Islet precursor cell (in vitro differentiated cells): ENCODE measurements around the gene TXNRD2.

Source experiments
- DNase-seq: peaks from one replicate; pipeline ENCODE4 v3.0.0-alpha.2; 2018

Gene TXNRD2

DNA sequence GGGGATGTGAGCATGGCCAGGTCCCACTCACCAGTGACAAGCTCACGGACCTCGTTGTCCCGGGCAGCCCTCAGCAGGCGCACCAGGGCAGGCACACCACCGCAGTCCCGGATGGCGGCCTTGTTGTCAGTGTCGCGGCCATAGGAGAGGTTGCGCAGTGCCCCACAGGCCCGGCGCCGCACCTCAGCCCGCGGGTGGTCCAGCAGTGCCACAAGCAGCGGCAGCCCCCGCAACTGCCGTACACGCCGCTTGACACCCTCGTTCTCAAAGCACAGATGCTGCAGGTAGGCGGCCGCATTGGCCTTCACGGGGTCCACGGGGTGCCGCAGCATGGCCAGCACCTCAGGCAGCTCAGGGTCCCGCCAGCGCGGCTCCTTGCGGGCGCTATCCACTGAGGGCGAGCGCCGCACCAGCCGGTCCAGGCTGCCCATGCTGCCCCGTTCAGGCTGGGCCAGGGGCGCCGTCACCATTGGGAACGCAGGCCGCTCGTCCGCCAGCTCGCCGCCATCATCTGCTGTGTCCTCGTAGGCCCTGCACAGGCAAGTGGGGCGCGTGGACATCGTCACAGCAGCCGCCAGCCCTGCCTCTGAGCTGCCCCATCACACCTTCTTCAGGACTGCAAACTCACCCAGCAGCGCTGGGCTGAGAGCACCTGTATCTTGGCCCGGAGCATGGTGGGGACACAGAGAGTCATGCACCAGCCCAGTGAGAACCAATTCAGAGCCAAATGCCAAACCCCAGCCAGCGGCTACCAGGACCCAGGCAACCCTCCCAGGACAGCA lies 38.3 kb upstream of the TXNRD2 start:
- no peak for DNase-seq

DNA sequence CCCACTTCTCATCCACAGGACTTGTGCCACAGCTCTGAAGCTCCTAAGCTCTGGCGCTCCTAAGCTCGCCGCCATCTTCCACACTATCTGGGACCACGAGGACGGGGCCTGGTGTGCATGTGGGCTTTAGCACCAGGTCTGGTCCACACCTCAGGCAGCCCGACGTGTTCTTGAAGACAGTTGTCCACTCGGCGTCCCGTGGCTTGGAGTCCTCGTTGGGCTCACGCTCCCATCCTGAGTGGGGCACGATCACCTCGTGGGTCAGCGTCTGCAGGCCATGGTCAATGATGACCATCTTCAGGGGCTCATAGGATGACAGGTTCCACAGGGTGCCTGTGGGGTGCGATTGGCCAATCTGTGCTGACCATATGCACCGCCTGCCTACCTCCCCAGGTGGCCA lies 37.1 kb upstream of the TXNRD2 start:
- no peak for DNase-seq

DNA sequence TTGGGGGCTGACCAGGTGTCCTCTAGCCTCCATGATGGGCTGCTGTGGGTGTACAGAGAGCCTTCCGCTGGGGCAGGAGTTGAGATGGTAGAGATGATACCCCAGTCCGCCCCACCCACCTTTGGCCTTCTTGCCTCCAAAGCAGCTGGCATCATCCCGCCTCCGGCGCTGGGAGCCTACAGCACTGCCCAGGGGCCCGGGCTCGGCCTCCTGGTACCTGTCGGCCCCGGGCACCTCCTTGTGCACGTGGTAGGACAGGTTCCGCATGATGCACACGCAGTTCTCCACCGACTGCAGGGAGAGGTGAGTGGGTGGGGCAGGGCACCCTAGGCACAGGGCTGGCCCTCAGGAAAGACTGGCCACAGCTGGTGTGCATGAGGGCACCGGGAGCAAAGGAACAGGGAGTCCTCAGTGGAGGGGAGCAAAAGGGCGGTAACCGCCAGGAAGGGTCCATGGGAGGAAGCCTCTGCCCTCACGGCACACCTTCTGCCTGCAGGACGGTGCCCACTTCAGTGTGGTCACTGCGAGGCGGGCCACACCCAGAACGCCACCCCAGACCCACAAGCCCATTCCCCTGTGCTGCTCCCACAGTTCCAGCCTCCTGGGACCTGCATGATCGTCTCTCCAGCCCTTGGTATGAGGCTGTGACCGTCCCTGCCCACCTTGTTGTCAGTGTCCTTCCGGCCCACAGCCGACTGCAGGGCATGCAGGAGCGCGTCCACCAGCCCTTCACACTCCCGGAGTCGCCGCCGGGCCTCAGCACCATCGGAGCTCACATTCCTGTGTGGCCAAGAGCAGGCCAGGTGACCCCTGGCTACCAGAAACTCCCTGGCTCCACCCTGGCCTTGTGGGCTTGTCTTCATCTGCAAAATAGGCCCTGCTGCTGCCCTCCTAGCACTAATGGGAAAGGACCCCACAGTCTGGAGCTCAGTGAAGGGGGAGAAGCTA lies 36.0 kb upstream of the TXNRD2 start:
- no peak for DNase-seq

DNA sequence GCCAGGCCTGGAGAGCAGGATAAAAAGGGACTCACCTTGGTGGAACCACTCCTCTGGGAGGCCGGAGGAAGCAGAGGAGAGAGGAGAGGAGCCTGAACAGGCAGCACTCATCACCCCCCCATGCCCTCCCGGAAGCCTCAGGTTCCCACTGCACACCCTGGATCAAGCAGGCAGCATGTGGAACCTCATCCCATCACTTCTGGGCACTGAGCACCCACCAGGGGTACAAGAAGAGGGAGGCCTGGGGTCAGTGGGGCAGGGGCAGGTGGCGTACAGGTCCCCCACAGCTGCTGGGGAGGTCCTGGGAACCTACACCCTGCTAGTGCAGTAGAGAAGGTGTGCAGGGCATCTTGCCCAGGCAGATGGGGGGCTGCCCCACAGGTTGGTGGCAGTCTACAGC lies 35.1 kb upstream of the TXNRD2 start:
- no peak for DNase-seq

DNA sequence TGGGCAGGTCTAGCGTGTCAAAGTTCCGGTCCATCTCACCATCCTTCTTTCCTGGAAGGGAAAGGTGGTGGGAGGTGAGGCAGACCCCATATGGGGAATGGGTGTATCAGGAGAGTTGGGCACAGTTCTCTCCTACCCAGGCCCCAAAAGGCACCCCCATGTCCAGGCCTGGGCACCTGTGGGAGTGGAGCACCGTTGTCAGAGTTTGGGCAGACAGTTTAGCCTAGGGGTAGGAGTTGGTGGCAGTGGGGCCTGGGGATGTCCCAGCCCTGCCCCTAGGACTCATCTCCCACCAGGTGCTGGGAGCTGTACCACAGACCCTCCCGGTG lies 34.1 kb upstream of the TXNRD2 start:
- no peak for DNase-seq

DNA sequence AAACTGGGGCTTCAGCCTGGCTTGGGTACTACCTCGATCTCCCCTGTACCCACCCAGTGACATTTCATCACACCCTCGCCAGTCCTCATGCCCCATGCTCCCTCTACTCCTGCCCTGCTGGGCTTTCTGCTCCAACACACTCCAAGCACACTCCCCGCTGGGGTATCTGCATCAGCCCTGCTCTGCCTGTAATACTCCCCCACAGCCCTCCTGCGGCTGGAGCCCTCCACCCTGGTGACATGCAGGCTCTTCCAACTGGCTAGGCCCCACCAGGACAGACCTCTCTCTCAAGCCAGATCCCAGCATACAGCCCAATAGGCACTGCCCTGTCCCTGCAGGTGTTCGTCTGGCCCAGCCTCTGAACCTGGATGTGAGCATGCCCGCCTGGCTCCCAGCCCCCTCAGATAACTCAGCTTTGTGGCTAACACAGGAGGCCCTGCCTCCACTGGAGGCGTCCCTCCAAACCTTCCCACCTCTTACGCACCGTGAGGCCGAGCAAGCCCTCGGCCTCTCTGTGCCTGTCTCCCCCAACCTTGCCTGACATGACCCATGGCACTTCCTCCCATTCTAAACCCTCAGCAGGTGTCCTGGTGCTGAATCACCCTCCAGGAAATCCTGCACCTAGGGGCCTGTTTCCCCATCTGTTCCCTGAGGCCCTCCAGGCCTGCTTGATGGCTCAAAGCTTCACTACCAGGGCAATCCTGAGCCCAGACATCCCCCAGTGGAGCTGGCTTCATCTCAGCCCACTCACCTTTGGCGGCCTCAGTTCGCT lies 33.5 kb upstream of the TXNRD2 start:
- no peak for DNase-seq

DNA sequence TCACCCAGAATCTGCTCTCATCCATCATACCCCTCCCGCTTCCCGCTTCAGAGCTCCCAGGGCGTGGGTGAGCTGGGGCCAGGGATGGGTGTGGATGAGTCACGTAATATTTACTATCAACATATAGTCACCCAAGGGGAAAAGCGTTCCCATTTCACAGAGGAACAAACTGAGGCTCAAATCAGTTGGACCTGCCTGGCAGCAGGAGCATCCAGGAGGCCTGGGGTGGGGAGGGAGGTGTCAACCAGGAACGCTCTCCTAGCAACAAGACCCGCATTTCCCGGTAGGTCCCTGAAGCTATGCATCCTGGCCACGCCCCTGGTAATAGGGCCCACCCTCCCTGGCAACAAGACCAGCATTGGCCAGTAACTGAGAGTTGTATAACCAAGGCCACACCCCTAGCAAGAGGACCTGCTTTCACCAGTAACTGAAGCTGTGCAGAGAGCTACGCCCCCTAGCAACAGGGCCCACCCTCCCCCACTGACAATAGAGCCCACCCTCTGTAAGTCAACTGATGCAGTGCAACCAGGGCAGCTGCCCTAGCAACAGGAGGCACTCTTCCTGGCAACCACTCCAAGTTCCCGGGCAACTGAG lies 32.7 kb upstream of the TXNRD2 start:
- DNase-seq, result peak; percentile 86

DNA sequence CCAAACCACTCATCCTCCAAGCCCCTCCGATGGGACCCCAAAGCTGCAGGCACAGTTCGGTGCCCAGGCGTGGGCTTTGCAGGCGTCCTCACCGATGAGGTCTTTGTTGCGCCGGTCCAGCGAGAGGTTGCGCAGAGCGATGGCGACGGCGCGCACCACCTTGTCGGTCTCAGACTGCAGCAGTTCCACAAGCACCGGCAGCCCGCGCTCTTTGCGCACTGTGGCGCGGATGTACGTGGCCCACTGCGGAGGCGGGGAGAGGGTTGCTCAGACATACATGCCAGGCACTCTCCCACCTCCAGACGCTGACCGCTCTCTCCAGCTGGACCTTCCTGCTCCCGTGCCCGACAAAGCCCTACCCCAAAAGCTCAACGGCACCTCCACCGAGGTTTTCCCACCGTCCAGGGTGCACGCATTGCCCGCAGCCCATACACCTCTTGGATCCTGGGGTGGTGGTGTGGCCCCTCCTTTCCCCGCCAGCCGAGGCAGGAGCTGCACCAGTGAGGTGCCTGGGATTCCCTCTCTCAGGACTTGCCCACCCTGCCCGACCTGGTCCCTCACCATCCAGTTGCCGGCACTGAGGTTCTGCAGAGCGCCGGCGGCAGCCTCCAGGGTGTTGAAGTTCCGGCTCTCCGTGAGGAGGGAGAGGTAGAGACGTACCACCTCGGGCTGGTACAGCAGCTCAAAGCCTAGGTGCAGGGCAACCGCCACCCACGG lies 32.1 kb upstream of the TXNRD2 start:
- no peak for DNase-seq

DNA sequence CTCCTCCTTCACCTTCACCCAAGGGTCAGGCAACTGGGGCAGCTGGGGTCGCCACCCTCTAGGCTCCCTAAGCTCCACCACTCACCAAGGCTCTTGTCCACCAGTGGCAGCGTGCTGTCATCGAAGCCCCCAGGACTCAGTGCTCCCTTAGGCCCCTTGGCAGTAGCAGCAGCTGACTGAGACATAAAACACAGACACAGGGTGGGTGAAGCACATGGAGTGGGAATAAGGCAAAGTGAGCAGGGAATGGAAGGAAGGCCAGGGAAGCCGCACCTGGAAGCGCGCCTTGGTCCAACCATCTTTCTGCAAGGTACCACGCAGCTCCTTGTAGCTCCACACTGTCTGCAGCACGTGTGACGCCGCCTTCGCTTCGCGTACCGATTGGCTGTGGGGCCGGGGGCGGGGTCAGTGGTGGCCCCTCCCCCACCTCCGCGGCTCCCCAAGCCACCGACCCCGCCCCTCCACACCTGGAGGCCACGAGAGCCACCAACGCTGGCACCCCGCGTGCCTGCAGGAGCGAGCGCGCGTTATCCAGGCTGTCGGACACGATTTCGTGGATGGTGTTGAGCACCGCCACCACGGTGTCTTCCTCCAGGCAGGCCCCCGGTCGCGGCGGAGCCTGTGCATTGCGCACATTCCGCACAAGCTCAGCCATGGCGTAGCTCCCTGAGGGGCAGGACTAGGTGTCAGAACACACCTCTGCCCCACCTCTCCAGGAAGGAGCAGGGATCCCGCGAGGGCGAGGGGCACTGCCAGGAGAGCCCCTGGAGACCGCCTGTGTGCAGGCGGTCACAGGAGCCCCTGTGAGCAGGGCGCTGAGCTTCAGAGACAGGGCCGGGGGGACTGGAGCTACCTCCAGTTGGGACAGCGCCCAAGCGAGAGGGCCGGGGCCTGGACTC lies 31.3 kb upstream of the TXNRD2 start:
- no peak for DNase-seq

DNA sequence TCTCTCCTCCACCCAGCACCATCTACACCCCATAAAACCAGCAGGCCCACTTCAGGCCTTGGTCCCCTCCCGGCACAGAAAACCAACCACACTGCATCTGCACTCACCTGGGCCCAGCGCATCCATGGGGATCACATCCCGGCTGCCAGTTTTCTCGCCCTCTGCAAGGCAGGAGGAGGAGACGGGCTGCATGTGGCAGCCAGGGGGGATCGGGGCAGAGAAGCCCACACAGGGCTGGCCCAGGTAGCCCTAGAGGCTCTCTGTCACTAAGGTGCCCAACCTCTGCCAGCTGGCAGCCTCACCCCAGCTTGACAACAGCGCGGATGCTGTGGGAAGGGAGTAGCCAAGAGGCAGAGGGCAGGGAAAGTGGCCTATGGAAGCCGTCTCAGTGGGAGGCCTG lies 30.6 kb upstream of the TXNRD2 start:
- no peak for DNase-seq

DNA sequence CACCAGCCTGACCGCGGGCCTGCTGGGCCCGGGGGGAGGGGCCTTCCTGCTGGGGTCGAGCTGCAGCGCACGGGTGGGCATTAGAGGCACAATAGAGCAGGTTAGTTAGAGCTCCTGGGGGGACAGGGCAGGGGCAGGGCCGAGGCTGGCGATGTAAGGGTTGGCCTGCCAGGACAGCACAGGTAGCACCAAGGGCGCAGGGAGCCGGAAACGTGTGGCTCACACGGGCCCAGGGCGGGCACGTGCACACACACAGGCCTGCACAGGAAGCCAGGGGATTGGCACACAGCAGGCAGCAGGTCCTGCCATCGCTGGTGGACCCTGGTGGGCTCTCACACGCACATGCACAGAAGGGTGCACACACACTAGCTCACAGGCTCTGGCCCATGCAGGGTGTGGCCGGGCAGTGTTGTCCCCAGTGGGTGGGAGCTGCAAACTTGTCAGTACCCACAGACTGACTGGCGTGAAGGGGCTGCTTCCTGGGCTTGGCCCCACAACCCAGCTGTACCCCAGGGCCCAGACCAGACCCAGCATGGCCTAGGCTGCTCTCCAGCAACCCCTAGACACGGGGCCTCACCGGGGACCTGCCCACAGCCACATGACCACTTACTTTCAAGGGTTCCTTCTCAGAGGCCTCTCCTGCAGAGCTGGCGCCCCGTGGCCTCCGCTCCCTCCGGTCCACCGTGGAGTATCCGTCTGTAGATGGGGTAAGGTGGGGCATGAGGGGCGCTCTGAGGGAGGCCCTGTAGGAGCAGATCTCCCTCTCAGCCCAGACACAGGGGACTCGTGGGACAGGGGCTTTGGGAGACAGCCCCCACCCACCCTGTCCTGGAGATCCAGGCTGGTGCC lies 29.9 kb upstream of the TXNRD2 start:
- no peak for DNase-seq

DNA sequence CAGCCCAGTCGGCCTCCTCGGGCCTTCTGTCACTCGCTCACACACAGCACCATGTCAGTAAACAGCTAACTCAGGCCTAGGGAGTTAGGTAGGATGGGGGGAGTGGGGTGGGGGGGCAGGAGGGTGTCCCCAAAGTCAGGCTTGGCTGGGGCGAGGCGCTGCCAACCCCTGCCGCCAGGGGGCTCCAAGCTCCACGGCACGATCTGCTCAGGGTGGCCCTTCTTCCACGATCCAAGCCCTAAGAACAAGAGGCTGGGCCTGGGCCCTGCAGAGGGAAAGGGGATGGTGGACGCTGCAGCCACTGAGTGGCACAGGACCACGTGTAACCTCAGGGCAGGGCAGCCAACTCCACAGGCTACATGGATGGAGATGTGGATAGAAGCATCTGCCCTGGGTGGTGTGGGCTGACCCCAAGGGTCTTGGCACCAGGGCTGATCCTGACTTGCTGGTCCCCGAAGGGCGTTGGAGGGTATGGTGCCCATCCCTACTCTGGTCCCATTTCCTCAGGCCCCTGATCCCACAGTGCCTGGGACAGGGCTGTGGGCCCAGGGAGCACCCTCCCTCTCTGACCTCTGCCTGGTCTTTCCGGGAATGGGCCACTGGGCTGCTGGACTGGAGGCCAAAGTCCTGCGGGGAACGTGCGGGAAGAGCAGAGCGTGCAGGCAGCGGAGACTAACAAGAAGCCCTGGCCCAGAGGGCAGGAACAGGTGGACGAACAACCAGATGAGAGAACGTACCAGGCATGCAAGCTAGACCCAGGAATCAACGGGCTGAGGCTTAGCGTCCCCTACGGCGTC lies 29.1 kb upstream of the TXNRD2 start:
- peak; percentile 74 for DNase-seq

DNA sequence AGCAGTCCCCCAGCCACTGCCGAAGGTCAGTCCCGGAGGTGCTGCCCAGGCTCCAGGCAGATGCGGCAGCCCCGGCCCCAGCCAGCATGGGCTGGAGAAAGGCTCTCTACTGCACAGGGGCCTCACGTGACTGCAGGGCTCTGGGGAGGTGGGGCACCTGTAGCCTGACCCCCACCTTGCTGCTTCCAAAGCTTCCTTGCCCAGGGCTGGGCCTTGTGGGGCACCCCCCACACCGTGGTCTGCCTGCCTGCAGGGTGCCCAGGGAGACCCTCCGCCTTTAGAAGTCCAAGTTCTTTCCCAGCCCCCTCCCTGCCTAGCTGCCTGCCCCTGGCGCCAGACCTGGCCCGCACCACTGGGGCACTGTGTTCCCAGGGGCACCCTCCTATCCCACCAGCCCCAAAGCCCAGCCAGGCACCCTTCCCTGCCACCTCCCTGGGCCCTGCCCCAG lies 28.4 kb upstream of the TXNRD2 start:
- DNase-seq, result no peak

DNA sequence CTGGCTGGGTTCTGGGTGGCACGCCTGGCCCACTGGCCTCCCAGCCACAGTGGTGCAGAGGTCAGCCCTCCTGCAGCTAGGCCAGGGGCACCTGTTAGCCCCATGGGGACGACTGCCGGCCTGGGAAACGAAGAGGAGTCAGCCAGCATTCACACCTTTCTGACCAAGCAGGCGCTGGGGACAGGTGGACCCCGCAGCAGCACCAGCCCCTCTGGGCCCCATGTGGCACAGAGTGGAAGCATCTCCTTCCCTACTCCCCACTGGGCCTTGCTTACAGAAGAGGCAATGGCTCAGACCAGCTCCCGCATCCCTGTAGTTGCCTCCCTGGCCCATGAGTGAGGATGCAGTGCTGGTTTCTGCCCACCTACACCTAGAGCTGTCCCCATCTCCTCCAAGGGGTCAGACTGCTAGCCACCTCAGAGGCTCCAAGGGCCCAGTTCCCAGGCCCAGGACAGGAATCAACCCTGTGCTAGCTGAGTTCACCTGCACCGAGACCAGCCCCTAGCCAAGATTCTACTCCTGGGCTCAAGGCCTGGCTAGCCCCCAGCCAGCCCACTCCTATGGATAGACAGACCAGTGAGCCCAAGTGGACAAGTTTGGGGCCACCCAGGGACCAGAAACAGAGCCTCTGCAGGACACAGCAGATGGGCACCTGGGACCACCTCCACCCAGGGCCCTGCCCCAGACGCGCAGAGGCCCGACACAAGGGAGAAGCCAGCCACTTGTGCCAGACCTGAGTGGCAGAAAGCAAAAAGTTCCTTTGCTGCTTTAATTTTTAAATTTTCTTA lies 27.7 kb upstream of the TXNRD2 start:
- no peak for DNase-seq

DNA sequence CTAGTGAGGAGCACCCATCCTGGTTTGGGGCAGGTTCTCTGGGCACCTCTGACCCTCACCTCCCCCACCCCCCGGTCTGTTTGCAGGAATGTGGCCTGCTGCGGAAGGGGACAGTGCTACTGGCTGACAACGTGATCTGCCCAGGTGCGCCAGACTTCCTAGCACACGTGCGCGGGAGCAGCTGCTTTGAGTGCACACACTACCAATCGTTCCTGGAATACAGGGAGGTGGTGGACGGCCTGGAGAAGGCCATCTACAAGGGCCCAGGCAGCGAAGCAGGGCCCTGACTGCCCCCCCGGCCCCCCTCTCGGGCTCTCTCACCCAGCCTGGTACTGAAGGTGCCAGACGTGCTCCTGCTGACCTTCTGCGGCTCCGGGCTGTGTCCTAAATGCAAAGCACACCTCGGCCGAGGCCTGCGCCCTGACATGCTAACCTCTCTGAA lies 26.9 kb upstream of the TXNRD2 start:
- no peak for DNase-seq

DNA sequence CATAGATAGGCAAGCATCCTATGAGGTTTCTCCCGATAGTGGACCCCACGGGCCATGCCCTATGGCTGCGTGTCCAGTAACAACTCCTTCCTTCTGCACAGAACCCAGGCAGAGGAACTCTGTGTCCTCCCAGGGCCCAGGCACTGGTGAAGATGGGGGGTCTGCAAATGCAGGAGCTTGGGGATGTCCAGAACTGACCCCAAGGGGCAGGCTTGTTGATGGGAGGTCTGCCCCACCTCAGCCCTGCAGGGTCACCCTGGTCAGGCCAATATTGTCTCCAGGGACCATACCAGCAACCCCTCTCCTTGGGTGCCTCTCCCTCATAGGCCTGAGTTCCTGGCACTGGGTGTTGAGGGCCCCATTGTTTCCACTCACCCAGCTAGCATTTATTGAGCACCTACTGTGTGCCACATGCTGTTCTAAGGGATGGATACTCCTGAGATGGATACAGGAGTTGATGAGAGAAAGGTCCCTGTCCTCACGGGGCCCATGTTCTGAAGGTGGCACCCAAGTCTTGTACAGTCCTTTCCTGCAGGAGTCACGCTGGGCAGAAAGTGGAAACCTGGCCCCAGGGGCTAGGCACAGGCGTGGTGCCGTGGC lies 26.3 kb upstream of the TXNRD2 start:
- DNase-seq, result no peak

DNA sequence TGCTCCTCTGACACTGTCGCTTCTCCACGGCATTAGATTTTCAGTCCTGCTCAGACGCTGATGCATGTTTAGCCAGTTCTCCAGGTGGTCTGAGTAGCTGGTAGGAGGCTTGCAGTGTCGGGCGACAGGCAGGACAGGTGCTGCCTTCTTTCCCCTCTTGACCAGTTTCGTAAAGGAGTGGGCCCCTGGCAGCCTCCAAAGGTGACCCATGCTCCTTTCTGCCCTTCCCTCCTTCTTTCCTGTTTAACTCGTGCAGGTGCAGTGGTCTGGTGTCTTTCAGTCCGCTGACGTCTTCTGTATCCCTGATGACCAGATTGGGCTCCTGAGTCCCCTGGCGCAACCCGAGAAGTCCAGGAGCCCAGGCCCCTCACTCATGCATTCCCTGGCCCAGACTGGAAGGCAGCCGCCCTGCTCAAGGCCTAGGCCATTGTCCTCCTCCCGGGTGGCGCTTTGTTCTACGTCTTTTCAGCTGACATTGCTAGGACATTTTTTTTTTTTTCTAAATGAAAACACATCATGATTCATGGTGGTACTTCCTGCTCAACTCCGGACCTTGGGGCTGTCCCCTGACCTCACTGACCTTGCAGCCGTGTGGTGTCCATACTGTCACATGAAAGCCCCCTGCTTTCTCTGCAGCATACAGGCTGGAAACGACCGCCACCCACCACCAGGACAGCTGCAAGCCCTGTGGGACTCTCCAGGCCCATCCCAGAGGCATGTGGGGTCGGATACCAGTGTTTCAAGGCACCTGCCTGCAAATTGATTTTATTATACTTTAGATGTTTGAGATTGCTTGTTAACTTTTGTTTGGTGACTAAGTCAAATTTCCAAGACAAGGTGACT lies 25.5 kb upstream of the TXNRD2 start:
- DNase-seq, result no peak
